ENCODE results near the gene THEM4.

DNA sequence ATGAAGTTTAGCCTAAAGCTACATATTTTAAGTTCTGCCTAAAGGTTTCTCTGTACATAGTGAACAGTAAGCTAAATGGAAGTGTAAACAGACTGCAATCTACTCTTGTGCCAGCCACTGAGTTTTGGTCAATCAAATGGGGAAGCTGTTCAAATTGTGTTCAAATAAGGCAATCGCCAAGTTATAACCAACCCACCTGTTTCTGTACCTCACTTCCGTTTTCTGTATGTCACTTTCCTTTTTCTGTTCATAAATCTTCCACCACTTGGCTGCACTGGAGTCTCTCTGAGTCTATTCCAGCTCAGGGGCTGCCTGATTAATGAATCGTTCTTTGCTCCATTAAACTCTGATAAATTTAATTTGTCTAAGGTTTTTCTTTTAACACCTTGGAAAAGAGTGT is 10.8 kb upstream of the THEM4 start:
- TF ChIP-seq, protein P1, sequence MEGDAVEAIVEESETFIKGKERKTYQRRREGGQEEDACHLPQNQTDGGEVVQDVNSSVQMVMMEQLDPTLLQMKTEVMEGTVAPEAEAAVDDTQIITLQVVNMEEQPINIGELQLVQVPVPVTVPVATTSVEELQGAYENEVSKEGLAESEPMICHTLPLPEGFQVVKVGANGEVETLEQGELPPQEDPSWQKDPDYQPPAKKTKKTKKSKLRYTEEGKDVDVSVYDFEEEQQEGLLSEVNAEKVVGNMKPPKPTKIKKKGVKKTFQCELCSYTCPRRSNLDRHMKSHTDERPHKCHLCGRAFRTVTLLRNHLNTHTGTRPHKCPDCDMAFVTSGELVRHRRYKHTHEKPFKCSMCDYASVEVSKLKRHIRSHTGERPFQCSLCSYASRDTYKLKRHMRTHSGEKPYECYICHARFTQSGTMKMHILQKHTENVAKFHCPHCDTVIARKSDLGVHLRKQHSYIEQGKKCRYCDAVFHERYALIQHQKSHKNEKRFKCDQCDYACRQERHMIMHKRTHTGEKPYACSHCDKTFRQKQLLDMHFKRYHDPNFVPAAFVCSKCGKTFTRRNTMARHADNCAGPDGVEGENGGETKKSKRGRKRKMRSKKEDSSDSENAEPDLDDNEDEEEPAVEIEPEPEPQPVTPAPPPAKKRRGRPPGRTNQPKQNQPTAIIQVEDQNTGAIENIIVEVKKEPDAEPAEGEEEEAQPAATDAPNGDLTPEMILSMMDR (IDR thresholded peaks at IDR 0.05), result no peak
- TF ChIP-seq POLR2A (IDR thresholded peaks at IDR 0.05) (no peak), EP300 (IDR thresholded peaks at IDR 0.05) (no peak)
